ENCODE data around the gene VTI1A.

DNA sequence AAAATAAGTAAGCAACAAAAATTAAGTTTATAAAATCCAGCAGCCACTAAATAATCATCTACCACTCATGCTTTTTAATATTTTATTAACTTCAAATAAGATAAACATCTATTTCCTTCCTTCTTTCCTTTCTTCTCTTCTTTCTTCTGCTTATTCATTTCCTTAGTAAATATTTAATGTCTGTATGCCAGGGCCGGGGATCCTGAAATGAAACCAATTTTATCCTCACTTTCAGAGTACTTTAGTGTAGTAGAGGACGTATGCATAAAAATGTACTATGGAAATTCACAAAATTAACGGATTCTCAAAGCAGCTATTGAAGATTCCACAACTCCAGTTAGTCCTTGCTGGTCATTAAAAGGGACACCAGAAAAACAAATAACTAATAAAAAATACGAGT lies 224.7 kb downstream of the VTI1A start:
- TF ChIP-seq PBX3 (CRISPR knock-in tag; IDR thresholded peaks at IDR 0.05; ENCODE audit: borderline replicate concordance) (no peak), ZNF101 (CRISPR knock-in tag; IDR thresholded peaks at IDR 0.05; ENCODE audit: borderline replicate concordance, low read depth) (no peak), HNRNPL (IDR thresholded peaks at IDR 0.05; ENCODE audit: low read depth, low read length) (no peak), MAX (IDR thresholded peaks at IDR 0.05) (no peak), FOXM1 (CRISPR knock-in tag; IDR thresholded peaks at IDR 0.05) (no peak), SALL1 (CRISPR knock-in tag; IDR thresholded peaks at IDR 0.05) (no peak), KAT8 (CRISPR knock-in tag; IDR thresholded peaks at IDR 0.05) (no peak), POLR2AphosphoS5 (IDR thresholded peaks at IDR 0.05; ENCODE audit: low read depth, low read length) (no peak), KLF16 (CRISPR knock-in tag; IDR thresholded peaks at IDR 0.05) (no peak), ZNF773 (CRISPR knock-in tag; IDR thresholded peaks at IDR 0.05; ENCODE audit: borderline replicate concordance) (no peak)
- TF ChIP-seq, protein P1, sequence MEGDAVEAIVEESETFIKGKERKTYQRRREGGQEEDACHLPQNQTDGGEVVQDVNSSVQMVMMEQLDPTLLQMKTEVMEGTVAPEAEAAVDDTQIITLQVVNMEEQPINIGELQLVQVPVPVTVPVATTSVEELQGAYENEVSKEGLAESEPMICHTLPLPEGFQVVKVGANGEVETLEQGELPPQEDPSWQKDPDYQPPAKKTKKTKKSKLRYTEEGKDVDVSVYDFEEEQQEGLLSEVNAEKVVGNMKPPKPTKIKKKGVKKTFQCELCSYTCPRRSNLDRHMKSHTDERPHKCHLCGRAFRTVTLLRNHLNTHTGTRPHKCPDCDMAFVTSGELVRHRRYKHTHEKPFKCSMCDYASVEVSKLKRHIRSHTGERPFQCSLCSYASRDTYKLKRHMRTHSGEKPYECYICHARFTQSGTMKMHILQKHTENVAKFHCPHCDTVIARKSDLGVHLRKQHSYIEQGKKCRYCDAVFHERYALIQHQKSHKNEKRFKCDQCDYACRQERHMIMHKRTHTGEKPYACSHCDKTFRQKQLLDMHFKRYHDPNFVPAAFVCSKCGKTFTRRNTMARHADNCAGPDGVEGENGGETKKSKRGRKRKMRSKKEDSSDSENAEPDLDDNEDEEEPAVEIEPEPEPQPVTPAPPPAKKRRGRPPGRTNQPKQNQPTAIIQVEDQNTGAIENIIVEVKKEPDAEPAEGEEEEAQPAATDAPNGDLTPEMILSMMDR (CRISPR knock-in tag; IDR thresholded peaks at IDR 0.05), result no peak
- TF ChIP-seq, protein P2, sequence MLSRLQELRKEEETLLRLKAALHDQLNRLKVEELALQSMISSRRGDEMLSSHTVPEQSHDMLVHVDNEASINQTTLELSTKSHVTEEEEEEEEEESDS (CRISPR knock-in tag; IDR thresholded peaks at IDR 0.05; ENCODE audit: borderline replicate concordance), result no peak
- TF ChIP-seq, protein P3, sequence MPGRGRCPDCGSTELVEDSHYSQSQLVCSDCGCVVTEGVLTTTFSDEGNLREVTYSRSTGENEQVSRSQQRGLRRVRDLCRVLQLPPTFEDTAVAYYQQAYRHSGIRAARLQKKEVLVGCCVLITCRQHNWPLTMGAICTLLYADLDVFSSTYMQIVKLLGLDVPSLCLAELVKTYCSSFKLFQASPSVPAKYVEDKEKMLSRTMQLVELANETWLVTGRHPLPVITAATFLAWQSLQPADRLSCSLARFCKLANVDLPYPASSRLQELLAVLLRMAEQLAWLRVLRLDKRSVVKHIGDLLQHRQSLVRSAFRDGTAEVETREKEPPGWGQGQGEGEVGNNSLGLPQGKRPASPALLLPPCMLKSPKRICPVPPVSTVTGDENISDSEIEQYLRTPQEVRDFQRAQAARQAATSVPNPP (CRISPR knock-in tag; IDR thresholded peaks at IDR 0.05), result no peak

Measured in HepG2 (cell line).